ENCODE data around the gene PCP2.
"Not testable (repeated sequence)": the region's sequence is repeated elsewhere in the genome, so short reads cannot be mapped to it uniquely, and the experiment has no call there.

PCP2 gene

DNA sequence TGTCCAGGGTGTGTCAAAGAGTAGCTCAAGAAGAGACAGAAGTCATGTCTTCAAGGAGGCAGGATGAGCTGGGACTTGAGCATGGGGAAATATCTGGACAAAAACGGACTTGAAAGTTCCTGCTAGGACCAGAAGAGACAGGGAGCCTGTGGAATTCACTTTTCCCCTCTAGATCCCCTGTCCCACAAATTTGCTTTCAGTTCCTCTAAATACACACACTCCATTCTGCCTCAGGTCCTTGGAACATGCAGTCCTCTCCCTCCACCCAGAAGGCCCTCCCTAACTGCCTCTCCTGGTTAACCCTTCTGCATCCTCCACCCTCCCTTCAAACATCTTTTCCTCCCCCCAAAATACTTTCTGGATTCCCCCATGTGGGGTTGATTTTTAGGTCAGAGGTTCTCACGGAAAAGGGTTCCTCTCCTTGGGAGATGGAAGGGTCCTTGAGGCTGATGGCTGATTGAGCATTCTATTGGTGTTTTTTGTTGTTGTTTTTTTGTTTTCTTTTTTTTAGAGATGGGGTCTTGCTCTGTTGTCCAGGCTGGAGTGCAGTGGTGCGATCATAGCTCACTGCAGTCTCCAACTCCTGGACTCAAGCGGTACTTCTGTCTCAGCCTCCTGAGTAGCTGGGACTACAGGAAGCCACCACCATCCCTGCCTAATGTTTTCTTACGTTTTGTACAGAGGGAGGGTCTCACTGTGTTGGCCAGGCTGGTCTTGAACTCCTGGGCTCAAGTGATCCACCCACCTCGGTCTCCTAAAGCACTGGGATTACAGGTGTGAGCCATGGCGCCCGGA lies 28.4 kb upstream of the PCP2 start:
- DNase-seq (ENCODE audit: low spot score) = no peak

DNA sequence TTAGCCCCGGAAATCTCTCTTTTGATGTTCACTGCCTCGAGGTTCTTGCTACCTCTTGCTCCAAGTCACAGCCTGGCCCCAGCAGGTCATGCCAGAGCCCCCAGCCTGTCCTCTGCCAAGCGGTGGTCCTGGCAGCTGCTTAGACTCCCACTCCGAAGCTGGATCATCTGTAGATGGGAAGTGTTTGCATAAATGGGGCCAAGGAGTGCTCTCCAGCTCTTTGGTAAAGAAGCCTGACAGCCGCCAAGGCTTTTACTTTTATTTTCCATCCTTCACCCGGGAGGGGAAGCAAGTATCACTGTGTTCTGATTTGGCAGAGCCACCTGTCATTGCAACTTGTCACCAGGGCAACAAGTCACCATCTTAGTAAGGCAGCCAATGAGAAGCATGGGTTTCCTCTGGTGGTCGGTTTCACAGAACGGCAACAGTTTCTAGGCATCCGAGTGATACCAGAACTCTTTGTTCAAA lies 24.7 kb upstream of the PCP2 start:
- DNase-seq (ENCODE audit: low spot score) = no peak

DNA sequence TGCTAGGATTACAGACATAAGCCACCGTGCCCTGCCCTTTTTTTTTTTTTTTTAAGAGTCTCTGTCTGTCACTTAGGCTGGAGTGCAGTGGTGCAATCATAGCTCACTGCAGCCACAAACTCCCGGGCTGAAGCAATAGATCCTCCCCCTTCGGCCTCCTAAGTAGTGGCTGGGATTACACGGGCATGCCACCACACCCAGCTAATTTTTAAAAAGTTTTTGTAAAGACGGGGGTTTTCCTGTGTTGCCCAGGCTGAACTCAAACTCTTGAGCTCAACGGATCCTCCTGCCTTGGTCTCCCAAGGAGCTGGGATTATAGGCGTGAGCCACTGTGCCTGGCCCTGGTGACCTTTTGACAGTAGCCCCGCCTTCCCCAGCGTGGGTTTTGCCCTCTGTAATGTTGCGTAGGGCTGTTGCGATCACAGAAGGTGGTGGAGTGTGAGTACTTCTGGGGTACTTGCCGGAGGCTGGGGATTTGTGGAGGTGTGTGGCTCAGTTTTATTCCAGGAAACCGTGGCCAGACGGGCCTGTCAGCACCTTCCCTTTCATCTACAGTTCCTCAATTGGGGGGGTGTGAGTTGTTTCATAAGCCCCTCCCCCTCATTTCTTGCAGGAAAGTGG lies 23.7 kb upstream of the PCP2 start:
- no peak for DNase-seq (ENCODE audit: low spot score)

DNA sequence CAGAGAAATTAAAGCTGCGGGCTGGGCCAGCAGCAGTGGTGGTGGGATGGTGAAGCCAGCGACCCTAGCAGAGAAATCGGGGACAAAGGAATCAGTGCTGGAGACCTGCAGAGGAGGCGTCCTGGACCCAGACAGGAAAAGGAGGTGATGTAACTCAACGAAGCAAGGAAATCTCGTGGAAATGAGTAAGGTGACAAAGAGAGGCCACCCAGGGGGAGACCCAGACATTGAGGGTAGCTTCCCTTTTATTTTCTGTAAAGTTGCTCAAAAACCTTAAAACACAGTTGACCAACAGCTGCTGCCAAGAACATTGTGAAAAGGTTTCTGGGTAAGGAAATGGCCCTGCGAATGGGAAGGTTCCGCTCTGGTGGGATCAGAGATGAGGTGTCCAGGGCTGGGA lies 22.1 kb upstream of the PCP2 start:
- DNase-seq (ENCODE audit: low spot score) = no peak

DNA sequence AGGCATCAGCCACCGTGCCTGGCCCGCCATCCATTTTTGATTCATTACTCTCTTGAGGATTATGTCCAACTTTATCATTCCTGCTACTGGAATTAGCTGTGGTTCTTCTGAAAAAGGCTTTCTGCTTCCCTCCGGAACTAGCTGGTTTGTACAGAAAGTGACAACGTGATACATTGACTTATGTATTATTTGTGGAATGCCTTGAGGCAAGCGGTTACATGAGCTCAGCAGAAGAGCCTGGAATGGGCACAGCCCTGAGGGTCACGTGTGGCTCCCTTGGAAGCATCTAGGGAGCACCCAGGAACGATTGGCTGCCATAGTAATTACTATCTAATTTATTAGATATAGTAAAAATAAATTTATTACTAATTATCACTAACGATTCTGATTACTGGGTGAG lies 20.9 kb upstream of the PCP2 start:
- no peak for DNase-seq (ENCODE audit: low spot score)

DNA sequence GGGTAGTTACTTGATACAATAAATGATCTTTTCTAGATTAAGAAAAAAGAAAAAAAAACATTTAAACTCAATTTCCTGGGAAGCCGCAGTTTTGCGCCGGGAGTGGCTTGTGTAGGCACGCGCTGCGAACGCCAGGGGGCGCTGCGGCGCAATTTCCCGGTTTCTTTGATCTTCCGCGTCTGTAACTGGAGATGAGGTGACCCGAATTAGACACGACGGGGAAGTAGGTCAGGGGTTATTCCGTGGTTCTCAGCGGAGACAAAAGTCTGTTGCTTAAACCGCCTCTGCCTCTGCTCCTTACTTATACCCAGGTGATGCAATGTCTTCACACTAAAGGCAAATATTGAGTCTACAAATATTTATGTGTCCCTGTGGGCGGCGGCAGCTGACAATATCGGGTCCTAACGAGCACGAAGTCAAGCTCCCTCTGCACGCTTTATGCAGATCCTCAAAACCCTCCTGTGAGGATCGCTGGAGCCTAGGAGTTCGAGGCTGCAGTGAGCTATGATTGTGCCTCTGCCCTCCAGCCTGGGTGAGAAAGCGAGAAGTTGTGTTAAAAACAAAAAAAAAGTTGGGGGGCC lies 18.6 kb upstream of the PCP2 start:
- DNase-seq (ENCODE audit: low spot score) = peak; percentile 39

DNA sequence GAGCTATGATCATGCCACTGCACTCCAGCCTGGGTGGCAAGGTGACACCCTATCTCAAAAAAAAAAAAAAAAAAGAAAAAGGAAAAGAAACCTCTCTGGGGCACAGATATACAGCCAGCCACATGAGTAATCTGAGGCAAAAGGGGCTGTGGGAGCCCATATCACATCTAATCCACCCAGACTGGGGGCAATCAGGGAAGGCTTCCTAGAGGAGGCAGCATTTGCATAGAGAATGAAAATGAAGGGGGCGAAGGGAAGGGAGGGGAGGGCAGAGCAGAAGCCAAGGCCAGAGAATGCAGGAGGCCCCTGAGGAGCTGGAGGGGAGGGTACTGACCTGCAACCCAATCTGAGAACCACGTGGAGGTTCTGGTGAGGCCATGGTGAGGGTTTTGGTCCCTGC lies 16.6 kb upstream of the PCP2 start:
- no peak for DNase-seq (ENCODE audit: low spot score)

DNA sequence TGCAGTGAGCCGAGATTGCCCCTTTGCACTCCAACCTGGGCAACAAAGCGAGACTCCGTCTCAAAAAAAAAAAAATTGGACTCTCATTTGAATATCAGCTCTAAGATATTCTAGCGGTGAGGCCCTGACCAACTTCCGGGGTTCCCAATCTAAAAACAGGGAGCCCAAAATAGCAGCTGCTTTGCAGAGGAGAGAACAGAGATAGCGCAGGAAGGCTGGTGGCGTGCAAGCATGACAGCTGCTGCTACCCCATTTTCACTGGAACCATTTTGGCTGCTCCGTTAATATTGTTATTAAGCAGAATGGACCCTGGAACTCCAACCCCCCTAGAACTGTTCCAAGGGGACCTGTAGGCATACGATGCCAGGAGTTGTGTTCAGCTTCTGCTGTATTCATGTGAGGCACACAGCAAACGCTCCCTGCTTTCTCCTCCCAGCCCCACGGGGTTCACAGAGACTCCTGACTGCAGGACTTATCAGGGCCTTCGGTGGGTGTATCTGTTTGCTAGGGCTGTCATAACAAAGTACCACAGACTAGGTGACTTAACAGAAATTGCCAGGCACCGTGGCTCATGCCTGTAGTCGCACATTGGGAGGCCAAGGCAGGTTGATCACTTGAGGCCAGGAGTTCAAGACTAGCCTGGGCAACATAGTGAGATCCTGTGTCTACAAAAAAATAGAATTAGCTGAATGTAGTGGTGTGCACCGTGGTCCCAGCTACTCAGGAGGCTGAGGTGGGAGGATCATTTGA lies 14.9 kb upstream of the PCP2 start:
- no peak for DNase-seq (ENCODE audit: low spot score)

DNA sequence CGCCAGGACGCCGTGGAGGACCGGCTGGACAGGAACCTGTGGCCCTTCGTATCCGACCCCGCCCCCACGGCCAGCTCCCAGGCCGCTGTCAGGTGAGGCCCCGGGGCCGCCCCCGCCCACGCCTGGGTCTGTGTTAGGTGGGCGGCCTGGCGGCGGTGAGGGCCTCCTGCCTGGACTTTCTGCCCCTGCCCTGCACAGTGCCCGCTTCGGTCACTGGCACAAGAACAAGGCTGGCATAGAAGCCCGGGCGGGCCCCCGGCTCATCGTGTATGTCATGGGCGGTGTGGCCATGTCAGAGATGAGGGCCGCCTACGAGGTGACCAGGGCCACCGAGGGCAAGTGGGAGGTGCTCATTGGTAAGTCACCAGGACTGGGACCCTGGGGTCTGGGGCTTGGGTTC lies 13.6 kb upstream of the PCP2 start:
- DNase-seq (ENCODE audit: low spot score) = no peak

DNA sequence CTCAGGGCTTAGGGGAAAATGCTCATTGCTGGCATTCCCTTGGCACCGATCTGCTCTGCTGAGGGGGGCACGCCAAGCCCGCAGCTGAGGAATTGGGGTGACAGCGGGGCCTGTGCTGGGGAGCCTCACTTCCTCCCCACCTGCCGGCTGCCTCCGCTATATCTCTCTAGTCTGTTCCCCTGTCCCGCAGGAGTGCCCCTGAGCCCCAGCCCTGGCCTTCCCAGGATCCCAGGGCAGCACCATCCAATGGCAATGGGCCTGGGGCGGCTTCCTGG lies 12.8 kb upstream of the PCP2 start:
- no peak for DNase-seq (ENCODE audit: low spot score)

DNA sequence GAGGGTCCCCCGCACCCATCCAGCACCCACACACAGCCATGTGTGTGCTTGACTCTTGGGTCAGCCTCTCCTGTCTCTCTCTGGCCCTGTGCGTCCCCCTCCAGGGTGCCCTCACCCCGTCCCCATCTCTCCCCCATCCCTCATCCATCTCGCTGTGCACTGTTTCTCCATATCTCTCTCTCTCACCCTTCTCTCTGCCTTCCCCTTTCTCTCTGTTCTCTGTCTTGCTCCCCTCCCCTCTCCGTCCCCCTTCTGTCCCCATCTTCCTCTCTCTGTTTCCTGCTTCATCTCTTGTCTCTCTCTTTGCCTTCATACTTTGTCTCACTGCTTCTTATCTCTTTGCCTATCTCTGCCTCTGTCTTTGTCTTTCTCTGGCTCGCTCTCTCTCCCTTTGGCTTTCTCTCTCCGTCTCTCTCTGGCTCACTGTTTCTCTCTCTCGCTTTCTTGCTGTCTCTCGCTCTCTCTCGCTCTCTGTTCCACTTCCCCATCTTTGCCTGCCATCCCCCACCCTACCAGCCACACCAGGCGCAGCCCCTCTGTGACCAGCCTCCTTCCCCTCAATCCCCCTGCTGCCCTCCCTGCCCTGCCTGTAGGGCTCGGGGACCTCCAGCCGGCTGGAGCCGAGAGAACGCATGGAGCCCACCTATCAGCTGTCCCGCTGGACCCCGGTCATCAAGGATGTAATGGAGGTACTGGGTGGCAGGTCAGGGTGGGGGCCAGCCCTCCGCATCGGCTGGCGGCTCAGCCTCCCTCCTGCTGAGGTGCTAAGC lies 12.3 kb upstream of the PCP2 start:
- DNase-seq (ENCODE audit: low spot score) = no peak

DNA sequence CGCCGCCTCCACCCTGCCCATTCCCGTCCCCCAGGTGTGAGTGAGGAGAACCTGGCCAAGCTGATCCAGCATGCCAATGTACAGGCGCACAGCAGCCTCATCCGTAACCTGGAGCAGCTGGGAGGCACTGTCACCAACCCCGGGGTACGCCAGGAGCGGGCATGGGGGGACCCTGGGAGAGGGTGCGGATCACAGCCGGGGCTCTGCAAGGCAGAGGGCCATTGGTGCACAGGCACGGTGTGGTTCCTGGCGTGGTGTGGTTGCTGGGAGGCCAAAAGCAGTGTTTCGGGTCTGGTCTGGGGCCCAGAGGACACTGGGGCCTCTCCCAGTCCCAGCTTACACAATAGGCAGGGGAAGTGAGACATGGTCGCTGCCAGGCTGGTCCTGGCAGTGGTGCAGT lies 11.6 kb upstream of the PCP2 start:
- no peak for DNase-seq (ENCODE audit: low spot score)

DNA sequence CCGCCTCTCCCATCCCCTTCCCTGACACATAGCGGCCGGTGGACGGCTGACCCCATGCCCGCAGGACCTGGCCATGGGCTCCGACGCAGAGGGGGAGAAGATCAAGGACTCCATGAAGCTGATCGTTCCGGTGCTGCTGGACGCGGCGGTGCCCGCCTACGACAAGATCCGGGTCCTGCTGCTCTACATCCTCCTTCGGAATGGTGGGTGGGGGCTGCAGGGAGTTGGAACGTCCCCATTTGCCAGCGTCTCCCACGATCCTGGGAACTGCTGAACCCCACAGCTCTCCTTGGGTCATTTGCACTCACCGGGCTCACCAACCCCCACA lies 11.0 kb upstream of the PCP2 start:
- no peak for DNase-seq (ENCODE audit: low spot score)

DNA sequence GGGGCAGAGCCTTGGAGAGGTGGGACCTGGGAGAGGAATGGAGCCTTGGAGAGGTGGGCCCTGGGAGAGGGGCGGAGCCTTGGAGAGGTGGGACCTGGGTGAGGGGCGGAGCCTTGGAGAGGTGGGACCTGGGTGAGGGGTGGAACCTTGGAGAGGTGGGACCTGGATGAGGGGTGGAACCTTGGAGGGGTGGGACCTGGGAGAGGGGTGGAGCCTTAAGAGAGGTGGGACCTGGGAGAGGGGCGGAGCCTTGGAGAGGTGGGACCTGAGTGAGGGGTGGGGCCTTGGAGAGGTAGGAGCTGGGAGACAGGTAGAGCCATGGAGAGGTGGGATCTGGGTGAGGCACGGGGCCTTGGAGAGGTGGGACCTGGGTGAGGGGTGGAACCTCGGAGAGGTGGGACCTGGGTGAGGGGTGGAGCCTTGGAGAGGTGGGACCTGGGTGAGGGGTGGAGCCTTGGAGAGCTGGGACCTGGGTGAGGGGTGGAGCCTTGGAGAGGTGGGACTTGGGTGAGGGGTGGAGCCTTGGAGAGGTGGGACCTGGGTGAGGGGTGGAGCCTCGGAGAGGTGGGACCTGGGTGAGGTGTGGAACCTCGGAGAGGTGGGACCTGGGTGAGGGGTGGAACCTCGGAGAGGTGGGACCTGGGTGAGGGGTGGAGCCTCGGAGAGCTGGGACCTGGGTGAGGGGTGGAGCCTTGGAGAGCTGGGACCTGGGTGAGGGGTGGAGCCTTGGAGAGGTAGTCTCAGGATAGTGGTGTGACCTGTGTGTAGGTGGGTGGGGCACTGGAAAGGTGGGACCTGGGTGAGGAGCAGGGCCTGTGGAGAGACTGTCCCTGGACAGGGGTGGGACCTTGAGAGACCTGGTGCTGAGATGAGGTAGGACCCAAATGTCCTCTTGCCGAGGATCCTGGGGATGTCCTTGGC lies 10.4 kb upstream of the PCP2 start:
- DNase-seq (ENCODE audit: low spot score) = not testable (repeated sequence)

DNA sequence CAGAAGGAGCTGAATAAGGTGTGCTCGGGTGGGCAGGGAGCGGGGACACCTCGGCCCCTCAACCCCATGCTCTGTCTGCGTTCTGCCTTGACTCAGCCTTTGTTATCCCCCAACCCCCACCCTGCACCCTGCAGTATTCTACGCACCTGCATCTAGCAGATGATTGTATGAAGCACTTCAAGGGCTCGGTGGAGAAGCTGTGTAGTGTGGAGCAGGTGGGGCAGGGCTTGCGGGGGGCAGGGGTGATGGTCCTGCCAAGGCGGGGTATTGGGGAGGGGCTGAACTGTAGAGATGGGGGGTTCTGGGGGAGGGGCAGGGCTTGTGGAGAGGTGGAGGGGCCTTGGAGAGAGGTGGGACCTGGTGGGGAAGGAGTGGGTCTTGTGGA lies 9.5 kb upstream of the PCP2 start:
- DNase-seq (ENCODE audit: low spot score) = no peak

DNA sequence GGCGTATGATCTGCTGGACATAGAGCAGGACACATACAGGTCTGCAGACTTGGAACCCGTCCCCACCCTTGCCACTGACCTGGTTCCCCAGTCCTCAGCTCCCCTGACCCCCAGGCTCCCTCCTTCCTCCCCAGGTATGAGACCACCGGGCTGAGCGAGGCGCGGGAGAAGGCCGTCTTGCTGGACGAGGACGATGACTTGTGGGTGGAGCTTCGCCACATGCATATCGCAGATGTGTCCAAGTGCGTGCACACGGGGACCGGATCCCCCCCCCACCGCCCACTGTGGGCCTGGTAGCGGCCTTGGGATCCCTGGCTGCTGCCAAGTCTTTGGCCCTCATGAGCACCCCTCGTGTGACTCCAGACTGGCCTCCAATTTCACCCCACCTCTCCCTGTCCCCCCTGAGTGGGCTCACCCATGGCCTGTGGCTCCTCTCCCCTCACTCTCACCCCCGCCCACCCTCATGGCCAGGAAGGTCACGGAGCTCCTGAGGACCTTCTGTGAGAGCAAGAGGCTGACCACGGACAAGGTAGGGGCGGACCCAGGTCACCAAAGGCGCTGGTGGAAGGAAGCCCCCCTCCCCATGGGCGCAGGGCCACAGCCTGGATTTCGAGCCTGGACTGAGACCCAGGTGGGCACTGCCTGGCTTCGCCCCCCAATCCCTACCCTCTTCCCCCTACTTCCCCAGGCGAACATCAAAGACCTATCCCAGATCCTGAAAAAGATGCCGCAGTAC lies 8.9 kb upstream of the PCP2 start:
- no peak for DNase-seq (ENCODE audit: low spot score)

DNA sequence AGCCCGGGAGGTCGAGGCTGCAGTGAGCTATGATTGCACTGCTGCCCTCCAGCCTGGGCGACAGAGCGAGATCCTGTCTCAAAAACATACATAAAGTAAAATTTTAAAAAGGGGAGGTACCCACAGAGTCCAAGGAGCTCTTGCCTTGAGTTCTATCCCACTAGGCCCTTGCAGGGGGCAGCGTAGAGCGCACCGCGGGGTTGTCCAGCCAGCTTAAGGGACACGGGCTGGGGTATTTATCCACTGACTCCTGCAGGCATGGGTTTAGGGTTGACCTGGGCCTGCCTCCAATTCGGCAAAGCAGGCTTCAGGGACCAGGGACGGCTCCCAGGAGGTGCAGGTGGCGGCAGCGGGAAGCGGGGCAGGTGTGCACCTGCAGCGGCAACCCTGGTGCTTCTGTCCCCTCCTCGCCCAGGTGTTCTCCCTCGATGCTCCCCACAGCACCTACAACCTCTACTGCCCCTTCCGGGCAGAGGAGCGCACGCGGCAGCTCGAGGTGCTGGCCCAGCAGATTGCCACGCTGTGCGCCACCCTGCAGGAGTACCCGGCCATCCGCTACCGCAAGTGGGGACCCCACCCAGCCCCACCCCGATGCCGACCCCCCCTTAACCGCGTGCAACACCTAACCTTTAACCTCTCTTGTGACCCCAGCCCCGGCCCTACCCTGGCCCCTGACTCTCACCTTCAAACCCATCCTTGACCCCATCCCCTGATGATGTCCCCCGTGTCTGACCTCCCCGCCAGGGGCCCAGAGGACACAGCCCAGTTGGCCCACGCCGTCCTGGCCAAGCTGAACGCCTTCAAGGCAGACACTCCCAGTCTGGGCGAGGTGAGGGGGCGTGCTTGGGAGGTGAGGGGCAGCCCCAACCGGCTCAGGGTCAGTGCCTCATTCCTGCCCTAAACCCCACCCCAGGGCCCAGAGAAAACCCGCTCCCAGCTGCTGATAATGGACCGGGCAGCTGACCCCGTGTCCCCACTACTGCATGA lies 8.1 kb upstream of the PCP2 start:
- DNase-seq (ENCODE audit: low spot score) = no peak

DNA sequence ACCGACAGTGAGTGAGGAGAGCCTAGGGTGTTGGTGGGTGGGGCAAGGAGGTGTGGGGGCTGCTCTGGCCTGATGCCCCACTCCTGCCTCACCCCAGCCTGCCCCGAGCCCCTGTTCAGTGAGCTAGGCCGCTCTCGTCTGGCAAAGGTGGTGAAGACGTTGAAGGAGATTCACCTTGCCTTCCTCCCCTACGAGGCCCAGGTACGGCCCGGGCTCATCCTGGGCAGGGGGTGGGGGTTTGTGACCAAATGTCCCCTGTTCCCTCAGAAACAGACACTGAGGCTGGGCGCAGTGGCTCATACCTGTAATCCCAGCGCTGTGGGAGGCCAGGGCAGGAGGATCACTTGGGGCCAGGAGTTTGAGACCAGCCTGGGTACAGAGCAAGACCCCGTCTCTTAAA lies 7.3 kb upstream of the PCP2 start:
- DNase-seq (ENCODE audit: low spot score) = no peak

DNA sequence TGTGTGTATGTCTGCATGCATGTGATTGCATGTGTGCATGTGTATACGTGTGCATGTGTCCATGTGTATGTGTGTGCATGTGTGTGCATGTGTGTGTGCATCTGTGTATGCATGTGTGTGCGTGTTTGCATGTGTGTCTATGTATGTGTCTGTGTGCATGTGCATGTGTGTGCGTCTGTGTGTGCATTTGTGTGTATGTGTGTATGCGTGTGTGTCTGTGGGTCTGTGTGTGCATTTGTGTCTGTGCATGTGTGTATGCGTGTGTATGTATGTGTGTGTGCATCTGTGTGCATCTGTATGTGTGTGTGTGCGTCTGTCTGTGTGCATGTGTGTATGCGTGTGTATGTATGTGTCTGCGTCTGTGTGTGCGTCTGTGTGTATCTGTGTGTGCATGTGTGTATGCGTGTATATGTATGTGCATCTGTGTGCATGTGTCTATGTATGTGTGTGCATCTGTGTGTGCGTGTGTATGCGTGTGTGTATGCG lies 6.4 kb upstream of the PCP2 start:
- DNase-seq (ENCODE audit: low spot score) = no peak
